Endodermal cell (in vitro differentiated cells): ENCODE results near the gene MACROD1. TPM values are rescaled to one million over a fixed set of nuclear protein-coding genes. Genes with fewer than 3 reads are reported as not detected.
"Not testable (repeated sequence)": the region's sequence is repeated elsewhere in the genome, so short reads cannot be mapped to it uniquely, and the experiment has no call there.

Source experiments
- DNase-seq: peaks from one replicate; pipeline ENCODE4 v3.0.0-alpha.2; 2017
- H3K27ac ChIP-seq: 2 replicates; pipeline ENCODE4 v1.5.1; 2013; ENCODE audit warnings: mild to moderate bottlenecking, low read depth, low read length, moderate library complexity
- H3K27me3 ChIP-seq: 2 replicates; pipeline ENCODE4 v1.6.1; 2013; ENCODE audit warnings: mild to moderate bottlenecking, low read length, moderate library complexity; ENCODE audit not compliant: insufficient read depth, control insufficient read depth, poor library complexity, severe bottlenecking
- H3K36me3 ChIP-seq: 2 replicates; pipeline ENCODE4 v1.7.0; 2013; ENCODE audit warnings: mild to moderate bottlenecking, low read length, moderate library complexity; ENCODE audit not compliant: control insufficient read depth, insufficient read depth
- H3K4me1 ChIP-seq: one replicate; pipeline ENCODE4 v1.7.0; 2013; ENCODE audit warnings: low read length; ENCODE audit not compliant: control insufficient read depth, insufficient read depth
- H3K4me3 ChIP-seq: 2 replicates; pipeline ENCODE4 v1.5.1; 2013; ENCODE audit warnings: mild to moderate bottlenecking, low read length, moderate library complexity
- H3K9ac ChIP-seq: 2 replicates; pipeline ENCODE4 v1.6.1; 2013; ENCODE audit warnings: mild to moderate bottlenecking, low read length, moderate library complexity; ENCODE audit not compliant: poor library complexity, severe bottlenecking; ENCODE audit errors: extremely low read depth
- H3K9me3 ChIP-seq: 2 replicates; pipeline ENCODE4 v1.6.1; 2013; ENCODE audit warnings: mild to moderate bottlenecking, low read length, moderate library complexity; ENCODE audit not compliant: control insufficient read depth
- H3K27ac Mint-ChIP-seq: 2 replicates; pipeline ENCODE4 v1.8.0; 2020; ENCODE audit warnings: mixed read lengths
- H3K27me3 Mint-ChIP-seq: 2 replicates; pipeline ENCODE4 v1.8.0; 2021; ENCODE audit warnings: mild to moderate bottlenecking, mixed read lengths; ENCODE audit not compliant: insufficient read depth
- H3K36me3 Mint-ChIP-seq: 2 replicates; pipeline ENCODE4 v1.8.0; 2020; ENCODE audit warnings: low read depth, mixed read lengths
- H3K4me1 Mint-ChIP-seq: 2 replicates; pipeline ENCODE4 v1.8.0; 2020; ENCODE audit warnings: mixed read lengths
- H3K4me3 Mint-ChIP-seq: 2 replicates; pipeline ENCODE4 v1.8.0; 2020; ENCODE audit warnings: mild to moderate bottlenecking, moderate library complexity, mixed read lengths
- H3K9me3 Mint-ChIP-seq: 2 replicates; pipeline ENCODE4 v1.8.0; 2020; ENCODE audit warnings: mild to moderate bottlenecking, mixed read lengths
- WGBS, 2 experiments: methylation state at CpG; one replicate each; pipeline versions ENCODE4 v1.1.5 to v1.1.7; 2013; ENCODE audit warnings: missing lambda C conversion rate in 2 of 2, mixed read lengths in 1 of 2; ENCODE audit not compliant: insufficient coverage in 1 of 2, insufficient read length in 1 of 2; 5-methylcytosine and 5-hydroxymethylcytosine counted together
- total RNA-seq, 2 donors: library from RNA; stranded (reverse); fragmentation: NEBNext Ultra II Directional in 1 of 2; extraction: Animal tissue kit (Norgen Biotek cat#: 25700) in 1 of 2; gene quantifications; 2 replicates in 1 of 2; 3 replicates in 1 of 2; pipeline ENCODE4 v1.2.1, GENCODE V29; 2021
- TF ChIP-seq, protein P1 (sequence below): fragments of 200-600 bp; sonication (generic); conservative IDR thresholded peaks from 2 replicates; pipeline ENCODE4 v1.5.0; 2021; ENCODE audit warnings: antibody characterized with exemption, mild to moderate bottlenecking

The MACROD1 gene
- total RNA-seq, 2 donors from 2014 or later = 23.0 to 41.9 TPM

DNA sequence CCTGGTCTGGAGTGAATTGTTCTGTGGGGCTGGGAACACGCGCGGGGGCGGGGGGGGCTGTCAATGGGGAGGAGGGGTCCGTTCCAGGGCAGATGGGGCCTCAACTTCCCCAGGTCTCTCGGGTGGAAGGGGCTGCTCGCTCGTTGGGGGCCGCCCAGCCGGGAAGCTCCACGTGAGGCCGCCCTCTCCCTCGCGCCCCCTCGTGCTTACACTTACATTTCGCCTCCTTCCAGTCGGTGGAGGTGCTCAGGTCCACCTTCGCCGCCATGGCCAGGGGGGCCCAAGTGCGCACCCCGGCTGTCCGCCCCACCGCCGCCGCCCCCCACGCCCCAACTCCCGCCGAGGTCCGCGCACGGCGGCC, 452 bp downstream of the MACROD1 start:
- Histone ChIP-seq H3K27me3 (no peaks in the 10 kb centered on the region), H3K4me1 (peaks cover 4% of the 10 kb centered on the region), H3K36me3 (no peaks in the 10 kb centered on the region), H3K9ac (no peak overlapping the region), H3K4me3 (peak overlapping the region; percentile 78), H3K9me3 (no peaks in the 10 kb centered on the region), H3K27ac (no peak overlapping the region)
- Mint-ChIP-seq H3K36me3 (peaks cover 7% of the 10 kb centered on the region), H3K4me3 (peak overlapping the region; percentile 65), H3K27me3 (peaks cover 15% of the 10 kb centered on the region), H3K4me1 (peaks cover 12% of the 10 kb centered on the region), H3K27ac (no peak overlapping the region), H3K9me3 (peaks cover 6% of the 10 kb centered on the region)
- TF ChIP-seq, protein P1, sequence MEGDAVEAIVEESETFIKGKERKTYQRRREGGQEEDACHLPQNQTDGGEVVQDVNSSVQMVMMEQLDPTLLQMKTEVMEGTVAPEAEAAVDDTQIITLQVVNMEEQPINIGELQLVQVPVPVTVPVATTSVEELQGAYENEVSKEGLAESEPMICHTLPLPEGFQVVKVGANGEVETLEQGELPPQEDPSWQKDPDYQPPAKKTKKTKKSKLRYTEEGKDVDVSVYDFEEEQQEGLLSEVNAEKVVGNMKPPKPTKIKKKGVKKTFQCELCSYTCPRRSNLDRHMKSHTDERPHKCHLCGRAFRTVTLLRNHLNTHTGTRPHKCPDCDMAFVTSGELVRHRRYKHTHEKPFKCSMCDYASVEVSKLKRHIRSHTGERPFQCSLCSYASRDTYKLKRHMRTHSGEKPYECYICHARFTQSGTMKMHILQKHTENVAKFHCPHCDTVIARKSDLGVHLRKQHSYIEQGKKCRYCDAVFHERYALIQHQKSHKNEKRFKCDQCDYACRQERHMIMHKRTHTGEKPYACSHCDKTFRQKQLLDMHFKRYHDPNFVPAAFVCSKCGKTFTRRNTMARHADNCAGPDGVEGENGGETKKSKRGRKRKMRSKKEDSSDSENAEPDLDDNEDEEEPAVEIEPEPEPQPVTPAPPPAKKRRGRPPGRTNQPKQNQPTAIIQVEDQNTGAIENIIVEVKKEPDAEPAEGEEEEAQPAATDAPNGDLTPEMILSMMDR = peak; percentile 37
- WGBS, 2 experiments = 13% methylated on average over 32 of the region's 32 CpGs; no CpG with 5 or more reads in 1 of the 2 experiments
- DNase-seq = no peak

DNA sequence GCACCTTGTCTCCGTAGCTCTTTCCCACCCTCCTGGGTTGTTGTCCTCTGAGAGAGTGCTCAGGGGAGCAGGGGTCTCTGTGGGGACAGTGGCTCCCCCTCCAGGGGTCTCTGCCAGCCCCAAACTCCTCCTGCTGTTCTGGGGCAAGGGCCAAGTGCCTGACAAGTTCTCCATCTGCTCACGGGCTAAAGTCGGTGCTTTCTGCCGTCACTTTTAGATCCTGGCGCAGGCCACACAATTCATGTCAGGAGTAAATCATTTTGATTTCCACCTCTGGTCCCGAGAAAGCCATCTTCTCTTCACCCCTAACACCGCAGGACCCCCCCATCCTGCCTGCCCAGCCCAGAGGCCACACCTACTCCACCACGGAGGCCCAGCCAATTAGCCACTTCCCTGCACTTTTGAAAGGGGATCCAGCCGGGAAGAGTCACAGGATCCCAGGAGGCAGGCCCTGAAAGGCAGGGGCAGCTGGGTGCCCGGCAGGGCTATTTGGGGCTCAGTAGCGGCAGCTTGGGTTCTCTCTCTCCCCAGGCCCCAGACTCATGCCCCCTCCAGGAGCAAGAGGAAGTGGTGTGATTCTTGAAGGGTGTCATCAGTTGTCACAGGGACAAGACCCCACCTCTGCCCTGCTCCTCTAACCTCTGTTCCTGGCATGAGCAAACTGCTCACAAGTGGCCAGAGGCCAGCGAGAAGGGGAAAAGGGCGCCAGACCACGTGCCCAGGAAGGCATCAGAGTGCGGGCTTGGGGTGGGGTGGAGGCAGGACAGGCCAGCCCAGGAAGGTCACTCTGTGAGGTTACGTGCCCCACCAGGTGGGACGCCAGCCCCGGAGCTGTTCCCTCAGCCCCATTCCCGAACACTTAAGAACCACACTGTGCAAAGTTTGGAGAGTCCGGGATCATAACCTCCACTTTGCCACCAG, 1.3 kb downstream of the MACROD1 start:
- H3K36me3 ChIP-seq = no peaks in the 10 kb centered on the region
- TF ChIP-seq, protein P1 = no peak
- no peaks in the 10 kb centered on the region for H3K9me3 ChIP-seq
- H3K4me1 ChIP-seq = peaks cover 4% of the 10 kb centered on the region
- H3K27ac ChIP-seq = no peak overlapping the region
- Mint-ChIP-seq H3K9me3 (peaks cover under 1% of the 10 kb centered on the region), H3K4me1 (peaks cover 9% of the 10 kb centered on the region), H3K36me3 (peaks cover 9% of the 10 kb centered on the region), H3K4me3 (peak overlapping the region; percentile 65), H3K27me3 (peaks cover 12% of the 10 kb centered on the region), H3K27ac (no peak overlapping the region)
- WGBS, 2 experiments = 77 to 80% methylated on average over 9 to 19 of the region's 20 CpGs
- DNase-seq = peak; percentile 72
- H3K9ac ChIP-seq = no peak overlapping the region
- H3K4me3 ChIP-seq = peak overlapping the region; percentile 17
- no peaks in the 10 kb centered on the region for H3K27me3 ChIP-seq

DNA sequence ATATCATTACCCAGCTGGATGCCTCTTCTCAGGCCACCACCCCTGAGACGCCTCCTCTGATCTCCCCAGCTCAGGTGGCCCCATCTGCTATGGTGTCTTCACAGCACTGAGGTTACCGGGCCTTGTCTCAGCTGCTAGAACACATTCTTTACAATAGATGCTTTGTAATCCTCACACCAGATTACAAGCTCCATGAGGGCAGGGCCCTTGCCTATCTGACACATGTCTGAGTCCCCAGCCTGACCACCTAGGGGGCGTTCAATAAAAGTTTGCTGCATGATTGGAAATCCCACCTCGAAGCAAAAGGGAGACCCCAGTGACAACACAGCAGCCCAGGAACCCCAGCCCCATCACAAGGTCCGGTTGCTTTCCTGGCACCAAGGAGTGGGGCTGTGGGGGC, 2.0 kb downstream of the MACROD1 start:
- TF ChIP-seq, protein P1 = no peak
- H3K4me1 Mint-ChIP-seq = peaks cover 8% of the 10 kb centered on the region
- Histone ChIP-seq H3K4me1 (peaks cover 4% of the 10 kb centered on the region), H3K36me3 (no peaks in the 10 kb centered on the region), H3K9ac (no peak overlapping the region), H3K27me3 (no peaks in the 10 kb centered on the region), H3K4me3 (no peak overlapping the region), H3K9me3 (no peaks in the 10 kb centered on the region), H3K27ac (no peak overlapping the region)
- no peak overlapping the region for H3K27ac Mint-ChIP-seq
- H3K9me3 Mint-ChIP-seq = no peaks in the 10 kb centered on the region
- 93 to 100% methylated on average over 2 to 5 of the region's 5 CpGs for WGBS, 2 experiments
- no peak for DNase-seq
- no peak overlapping the region for H3K4me3 Mint-ChIP-seq
- H3K36me3 Mint-ChIP-seq = peaks cover 9% of the 10 kb centered on the region
- peaks cover 11% of the 10 kb centered on the region for H3K27me3 Mint-ChIP-seq

DNA sequence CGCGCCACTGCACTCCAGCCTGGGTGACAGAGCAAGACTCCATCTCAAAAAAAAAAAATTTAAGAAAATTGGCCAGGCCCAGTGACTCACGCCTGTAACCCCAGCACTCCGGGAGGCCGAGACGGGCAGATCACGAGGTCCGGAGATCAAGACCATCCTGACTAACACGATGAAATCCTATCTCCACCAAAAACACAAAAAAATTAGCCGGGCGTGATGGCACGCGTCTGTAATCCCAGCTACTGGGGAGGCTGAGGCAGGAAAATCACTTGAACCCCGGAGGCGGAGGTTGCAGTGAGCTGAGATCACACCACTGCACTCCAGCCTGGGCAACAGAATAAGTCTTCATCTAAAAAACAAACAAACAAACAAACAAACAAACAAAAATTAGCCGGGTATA, 3.1 kb downstream of the MACROD1 start:
- not testable (repeated sequence) for H3K27me3 Mint-ChIP-seq, H3K9me3 Mint-ChIP-seq, H3K27ac Mint-ChIP-seq, H3K9me3 ChIP-seq, DNase-seq, H3K36me3 Mint-ChIP-seq, H3K36me3 ChIP-seq, H3K4me3 ChIP-seq, H3K4me1 ChIP-seq, H3K4me3 Mint-ChIP-seq, H3K27me3 ChIP-seq, H3K9ac ChIP-seq, H3K4me1 Mint-ChIP-seq, H3K27ac ChIP-seq
- WGBS, 2 experiments = 94 to 99% methylated on average over 9 to 16 of the region's 16 CpGs
